Progenitor cell of endocrine pancreas (in vitro differentiated cells): ENCODE measurements around the gene ELMOD3. TPM values are rescaled to one million over a fixed set of nuclear protein-coding genes. Genes with fewer than 3 reads are reported as not detected.

Experiments
- DNase-seq: peaks from one replicate; pipeline ENCODE4 v3.0.0; 2021; ENCODE audit warnings: low spot score; ENCODE audit not compliant: unreplicated experiment
- H3K27ac Mint-ChIP-seq: 2 replicates; pipeline ENCODE4 v1.8.0; 2021; ENCODE audit warnings: mild to moderate bottlenecking, moderate library complexity, mixed read lengths
- H3K27me3 Mint-ChIP-seq: 2 replicates; pipeline ENCODE4 v1.8.0; 2021; ENCODE audit warnings: mixed read lengths
- H3K36me3 Mint-ChIP-seq: 2 replicates; pipeline ENCODE4 v1.8.0; 2022; ENCODE audit warnings: mixed read lengths; ENCODE audit not compliant: insufficient read depth
- H3K4me1 Mint-ChIP-seq: 2 replicates; pipeline ENCODE4 v1.8.0; 2021; ENCODE audit warnings: low read depth, mixed read lengths
- H3K4me3 Mint-ChIP-seq: 2 replicates; pipeline ENCODE4 v1.8.0; 2021; ENCODE audit warnings: low read depth, mild to moderate bottlenecking, moderate library complexity, mixed read lengths
- H3K9me3 Mint-ChIP-seq: 2 replicates; pipeline ENCODE4 v1.8.0; 2021; ENCODE audit warnings: low read depth, mixed read lengths
- total RNA-seq: library from RNA; stranded (reverse); gene quantifications from 2 replicates; pipeline ENCODE4 v1.2.1, GENCODE V29; 2021
- TF ChIP-seq, protein P1 (sequence below): fragments of 200-600 bp; sonication (generic); IDR thresholded peaks from one replicate; pipeline ENCODE4 v1.5.0; 2021; ENCODE audit warnings: antibody characterized with exemption, mild to moderate bottlenecking; ENCODE audit not compliant: unreplicated experiment

ELMOD3 gene
- total RNA-seq, 1 donor from 2014 or later: 25.6 TPM

DNA sequence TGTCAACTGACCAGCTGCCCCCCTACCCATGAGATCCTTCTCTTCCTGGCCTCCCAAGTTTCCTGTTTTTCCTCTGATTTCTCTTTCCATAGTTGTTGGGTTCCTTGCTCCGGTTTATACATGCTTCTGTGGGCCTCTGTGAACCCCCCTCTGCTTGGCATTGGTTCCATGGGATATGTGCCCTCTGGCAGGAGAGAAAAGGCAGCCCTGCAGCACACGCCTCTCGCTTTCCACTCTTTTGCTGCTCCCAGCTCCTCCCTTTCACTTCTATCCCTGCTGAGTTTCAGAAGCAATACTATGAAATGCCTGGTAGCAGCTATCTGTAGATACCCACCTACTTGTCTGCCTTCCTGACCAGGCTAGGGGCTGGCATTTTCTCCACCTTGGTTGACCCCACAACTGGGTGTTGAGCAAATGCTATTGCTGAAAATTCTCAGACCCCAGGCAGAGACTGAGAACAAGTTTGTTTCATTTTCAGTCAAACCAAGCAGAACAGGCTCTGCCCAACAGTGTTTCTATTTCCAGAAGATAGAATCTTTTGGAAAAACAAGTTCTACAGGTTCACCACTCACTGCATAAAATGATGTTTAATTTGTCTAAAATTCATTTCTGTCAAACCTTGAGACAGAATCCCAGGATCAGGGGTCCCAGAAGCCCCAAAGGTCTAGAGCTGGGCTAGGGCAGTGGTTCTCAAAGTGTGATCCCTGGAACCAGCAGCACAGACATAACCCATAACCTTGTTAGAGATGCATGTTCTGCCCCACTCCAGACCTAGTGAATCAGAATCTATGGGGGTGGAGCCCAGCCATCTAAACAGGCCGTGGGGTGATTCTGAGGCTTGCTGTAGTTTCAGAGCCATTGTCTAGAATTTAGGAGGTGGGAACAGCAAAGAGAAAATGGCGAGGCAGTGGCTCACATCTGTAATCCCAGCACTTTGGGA lies 42.2 kb downstream of the ELMOD3 start:
- Mint-ChIP-seq H3K36me3 (peaks cover 4% of the 10 kb centered on the region), H3K4me3 (no peak overlapping the region), H3K4me1 (peaks cover 13% of the 10 kb centered on the region), H3K9me3 (no peaks in the 10 kb centered on the region), H3K27ac (peak overlapping the region; percentile 29), H3K27me3 (no peaks in the 10 kb centered on the region)
- TF ChIP-seq, protein P1, sequence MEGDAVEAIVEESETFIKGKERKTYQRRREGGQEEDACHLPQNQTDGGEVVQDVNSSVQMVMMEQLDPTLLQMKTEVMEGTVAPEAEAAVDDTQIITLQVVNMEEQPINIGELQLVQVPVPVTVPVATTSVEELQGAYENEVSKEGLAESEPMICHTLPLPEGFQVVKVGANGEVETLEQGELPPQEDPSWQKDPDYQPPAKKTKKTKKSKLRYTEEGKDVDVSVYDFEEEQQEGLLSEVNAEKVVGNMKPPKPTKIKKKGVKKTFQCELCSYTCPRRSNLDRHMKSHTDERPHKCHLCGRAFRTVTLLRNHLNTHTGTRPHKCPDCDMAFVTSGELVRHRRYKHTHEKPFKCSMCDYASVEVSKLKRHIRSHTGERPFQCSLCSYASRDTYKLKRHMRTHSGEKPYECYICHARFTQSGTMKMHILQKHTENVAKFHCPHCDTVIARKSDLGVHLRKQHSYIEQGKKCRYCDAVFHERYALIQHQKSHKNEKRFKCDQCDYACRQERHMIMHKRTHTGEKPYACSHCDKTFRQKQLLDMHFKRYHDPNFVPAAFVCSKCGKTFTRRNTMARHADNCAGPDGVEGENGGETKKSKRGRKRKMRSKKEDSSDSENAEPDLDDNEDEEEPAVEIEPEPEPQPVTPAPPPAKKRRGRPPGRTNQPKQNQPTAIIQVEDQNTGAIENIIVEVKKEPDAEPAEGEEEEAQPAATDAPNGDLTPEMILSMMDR: no peak
- DNase-seq: no peak

DNA sequence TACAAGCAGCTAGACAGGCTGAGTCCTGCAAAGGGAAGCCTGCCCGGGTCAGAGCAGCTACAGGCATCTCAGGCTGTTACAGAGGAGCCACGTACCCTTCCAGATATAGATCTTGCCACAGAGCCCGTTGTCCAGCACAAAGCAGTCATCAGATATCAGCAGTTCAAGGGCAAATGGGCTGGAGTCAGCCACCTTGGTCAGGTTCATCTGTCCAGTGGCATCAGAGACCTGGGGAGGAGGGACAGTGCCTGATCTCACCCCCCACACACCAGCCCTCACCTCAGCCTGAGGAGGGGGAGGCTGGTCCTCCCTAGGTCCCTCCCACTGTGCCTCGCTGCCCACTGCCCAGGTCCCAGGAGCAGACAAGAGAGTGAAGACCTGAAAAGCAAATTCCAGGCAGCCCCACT lies 43.4 kb downstream of the ELMOD3 start:
- Mint-ChIP-seq H3K4me1 (peaks cover 13% of the 10 kb centered on the region), H3K27ac (no peak overlapping the region), H3K4me3 (no peak overlapping the region), H3K36me3 (peaks cover 6% of the 10 kb centered on the region), H3K9me3 (no peaks in the 10 kb centered on the region), H3K27me3 (no peaks in the 10 kb centered on the region)
- TF ChIP-seq, protein P1: no peak
- DNase-seq: no peak

DNA sequence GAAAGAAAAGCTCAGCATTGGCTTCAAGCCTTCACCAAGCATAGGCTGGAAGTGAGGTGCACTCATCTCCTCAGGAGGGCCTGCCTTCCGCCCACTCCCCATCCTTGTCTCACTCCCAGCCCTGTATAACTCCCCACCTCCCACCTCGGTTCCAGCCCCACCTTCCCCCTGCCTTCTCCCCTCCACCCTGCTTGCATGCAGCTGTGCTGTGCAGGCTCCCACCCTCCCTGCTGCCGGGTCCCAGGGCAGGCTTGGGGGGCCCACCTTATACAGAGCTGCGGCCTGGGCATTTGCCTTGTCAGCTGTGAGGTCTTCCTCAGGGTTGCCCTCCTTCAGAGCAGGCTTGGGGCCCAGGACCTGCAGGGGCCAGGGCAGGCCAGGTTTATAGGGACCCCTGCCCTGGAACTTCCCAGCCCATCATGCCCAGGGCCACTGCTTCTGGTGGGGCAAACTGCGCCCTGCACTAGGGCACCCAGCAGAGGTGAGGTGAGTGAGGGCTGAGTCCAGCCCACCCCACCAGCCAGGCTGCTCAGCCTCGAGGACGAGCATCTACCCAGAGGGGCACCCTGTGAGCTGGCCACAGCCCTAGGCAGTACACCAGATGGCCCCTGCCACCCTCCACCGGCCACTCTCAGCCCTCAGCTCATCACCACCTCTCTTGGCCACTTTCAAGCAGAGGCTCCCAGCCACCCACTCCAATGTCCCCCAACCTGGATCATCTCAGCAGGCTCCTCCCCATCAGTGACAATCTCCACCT lies 44.0 kb downstream of the ELMOD3 start:
- no peak for DNase-seq

DNA sequence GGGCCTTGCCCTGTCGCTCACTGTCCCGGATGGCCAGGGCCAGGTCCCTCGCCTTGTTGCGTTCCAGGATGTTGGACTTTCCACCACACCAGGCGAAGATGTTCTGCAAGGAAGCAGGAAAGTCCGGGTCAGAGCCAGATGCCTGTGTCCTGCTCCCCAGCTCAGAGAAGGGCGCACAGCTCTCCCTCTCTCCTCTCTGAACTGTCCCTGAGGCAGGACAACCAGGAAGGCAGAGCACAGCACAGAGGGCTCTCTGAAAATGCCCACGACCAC lies 44.5 kb downstream of the ELMOD3 start:
- TF ChIP-seq, protein P1: no peak
- H3K4me3 Mint-ChIP-seq: no peak overlapping the region
- peak overlapping the region; percentile 74 for H3K27ac Mint-ChIP-seq
- peaks cover 9% of the 10 kb centered on the region for H3K36me3 Mint-ChIP-seq
- peaks cover 13% of the 10 kb centered on the region for H3K4me1 Mint-ChIP-seq
- H3K9me3 Mint-ChIP-seq: peaks cover 6% of the 10 kb centered on the region
- no peak for DNase-seq
- no peaks in the 10 kb centered on the region for H3K27me3 Mint-ChIP-seq

More for the DNA sequence above, 44.0 kb downstream of the ELMOD3 start:
- peaks cover 4% of the 10 kb centered on the region for H3K9me3 Mint-ChIP-seq
- TF ChIP-seq, protein P1: no peak
- H3K4me1 Mint-ChIP-seq: peaks cover 13% of the 10 kb centered on the region
- peak overlapping the region; percentile 74 for H3K27ac Mint-ChIP-seq
- H3K36me3 Mint-ChIP-seq: peaks cover 8% of the 10 kb centered on the region
- H3K4me3 Mint-ChIP-seq: no peak overlapping the region
- no peaks in the 10 kb centered on the region for H3K27me3 Mint-ChIP-seq

DNA sequence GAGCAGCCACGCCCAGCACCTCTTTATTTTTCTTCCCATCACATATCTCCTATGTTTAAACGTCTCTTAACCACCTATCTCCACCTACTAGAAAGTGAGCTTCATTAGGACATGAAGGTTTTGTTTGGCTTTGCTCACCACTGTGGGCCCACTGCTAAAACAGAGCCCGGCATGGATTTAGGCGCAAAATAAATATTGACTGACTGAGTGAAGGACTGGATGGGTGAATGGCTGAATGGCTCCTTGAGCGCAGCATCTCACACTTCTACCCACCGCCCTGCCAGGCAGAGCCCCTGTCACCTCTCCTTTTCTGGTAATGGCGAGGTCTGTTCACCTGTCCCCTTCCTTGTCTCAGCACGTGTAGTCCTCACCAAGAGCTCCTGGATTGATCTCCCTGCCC lies 45.5 kb downstream of the ELMOD3 start:
- Mint-ChIP-seq H3K4me1 (peaks cover 13% of the 10 kb centered on the region), H3K9me3 (peaks cover 6% of the 10 kb centered on the region), H3K36me3 (peaks cover 9% of the 10 kb centered on the region), H3K27me3 (no peaks in the 10 kb centered on the region), H3K4me3 (no peak overlapping the region), H3K27ac (no peak overlapping the region)
- DNase-seq: no peak
- TF ChIP-seq, protein P1: no peak
